Fibroblast of villous mesenchyme (primary cell): ENCODE data around the gene MOSPD2. TPM values are rescaled to one million over a fixed set of nuclear protein-coding genes. Genes with fewer than 3 reads are reported as not detected.
A peak's percentile ranks its signal among the peaks of the same experiment; 100 is the strongest.

Source experiments
- DNase-seq: peaks from one replicate; pipeline ENCODE4 v3.0.0-alpha.2; 2010; ENCODE audit warnings: low read depth
- H3K4me3 ChIP-seq: 2 replicates; pipeline ENCODE4 v1.5.1; 2011; ENCODE audit warnings: low read depth, mild to moderate bottlenecking, low read length
- total RNA-seq: library from RNA; depleted of rRNA; stranded (reverse); fragments of >200 nt; gene quantifications from 2 replicates; pipeline ENCODE4 v1.2.3, GENCODE V29; 2012
- TF ChIP-seq, protein P1 (sequence below): IDR thresholded peaks from 2 replicates; pipeline ENCODE4 v1.5.1; 2012; ENCODE audit warnings: low read depth, mild to moderate bottlenecking, low read length; ENCODE audit not compliant: insufficient read depth

The MOSPD2 gene
- total RNA-seq, 1 donor, result 61.3 TPM

- DNase-seq, result no peak
- TF ChIP-seq, protein P1, sequence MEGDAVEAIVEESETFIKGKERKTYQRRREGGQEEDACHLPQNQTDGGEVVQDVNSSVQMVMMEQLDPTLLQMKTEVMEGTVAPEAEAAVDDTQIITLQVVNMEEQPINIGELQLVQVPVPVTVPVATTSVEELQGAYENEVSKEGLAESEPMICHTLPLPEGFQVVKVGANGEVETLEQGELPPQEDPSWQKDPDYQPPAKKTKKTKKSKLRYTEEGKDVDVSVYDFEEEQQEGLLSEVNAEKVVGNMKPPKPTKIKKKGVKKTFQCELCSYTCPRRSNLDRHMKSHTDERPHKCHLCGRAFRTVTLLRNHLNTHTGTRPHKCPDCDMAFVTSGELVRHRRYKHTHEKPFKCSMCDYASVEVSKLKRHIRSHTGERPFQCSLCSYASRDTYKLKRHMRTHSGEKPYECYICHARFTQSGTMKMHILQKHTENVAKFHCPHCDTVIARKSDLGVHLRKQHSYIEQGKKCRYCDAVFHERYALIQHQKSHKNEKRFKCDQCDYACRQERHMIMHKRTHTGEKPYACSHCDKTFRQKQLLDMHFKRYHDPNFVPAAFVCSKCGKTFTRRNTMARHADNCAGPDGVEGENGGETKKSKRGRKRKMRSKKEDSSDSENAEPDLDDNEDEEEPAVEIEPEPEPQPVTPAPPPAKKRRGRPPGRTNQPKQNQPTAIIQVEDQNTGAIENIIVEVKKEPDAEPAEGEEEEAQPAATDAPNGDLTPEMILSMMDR, result no peak
- H3K4me3 ChIP-seq, result no peak overlapping the region
Measured at GRCh38 chrX:14837155-14837554, 36.1 kb upstream of the MOSPD2 start.

DNA sequence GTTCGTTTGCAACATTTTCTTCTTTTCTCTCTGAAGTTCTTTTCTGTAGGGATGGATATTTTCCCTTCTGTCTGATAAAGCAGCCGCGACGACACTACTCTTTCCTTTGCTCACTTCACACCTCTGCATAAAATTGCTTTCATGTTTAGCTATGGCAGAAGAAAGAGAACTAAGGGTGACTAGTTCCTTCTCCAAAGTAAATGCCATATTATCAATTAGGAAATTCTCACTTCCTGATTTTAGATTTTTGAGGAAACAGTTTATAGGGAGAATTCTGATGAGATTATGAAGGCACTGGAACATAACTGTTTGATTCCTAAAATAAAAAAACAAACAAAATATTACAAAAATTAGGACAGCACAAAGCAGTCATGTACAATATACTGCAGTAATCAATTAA lies 29.6 kb upstream of the MOSPD2 start:
- DNase-seq, result no peak
- TF ChIP-seq, protein P1, result no peak
- no peak overlapping the region for H3K4me3 ChIP-seq

GRCh38 chrX:14851526-14851925 lies 21.7 kb upstream of the MOSPD2 start:
- TF ChIP-seq, protein P1, result no peak
- H3K4me3 ChIP-seq, result no peak overlapping the region
- DNase-seq, result no peak

- TF ChIP-seq, protein P1, result no peak
- no peak overlapping the region for H3K4me3 ChIP-seq
- peak; percentile 43 for DNase-seq
Measured at GRCh38 chrX:14864631-14865030, 8.6 kb upstream of the MOSPD2 start.

DNA sequence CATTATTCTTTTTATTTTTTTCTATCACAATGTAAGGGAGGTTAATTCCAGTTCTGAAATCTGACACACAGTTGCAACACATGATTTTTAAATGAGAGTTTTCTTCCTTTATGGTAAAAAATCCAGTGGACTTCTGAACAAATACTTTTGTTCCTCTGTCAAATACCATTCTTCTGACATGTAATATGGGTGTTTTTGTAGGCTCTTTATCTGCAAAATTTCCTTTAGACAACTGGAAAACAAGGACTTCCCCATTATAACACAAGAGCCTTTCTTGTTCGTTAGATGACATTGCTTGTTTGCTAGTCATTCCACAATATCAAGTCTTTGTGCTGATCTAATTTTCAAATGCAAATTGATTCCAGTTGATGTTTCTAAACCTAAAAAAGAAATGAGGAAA lies 8.0 kb upstream of the MOSPD2 start:
- DNase-seq, result peak; percentile 32
- TF ChIP-seq, protein P1, result no peak
- H3K4me3 ChIP-seq, result no peak overlapping the region

- no peak for DNase-seq
- no peak overlapping the region for H3K4me3 ChIP-seq
- TF ChIP-seq, protein P1, result no peak
Measured at GRCh38 chrX:14871767-14872166, 1.5 kb upstream of the MOSPD2 start.

- peak overlapping the region; percentile 73 for H3K4me3 ChIP-seq
- DNase-seq, result no peak
Measured at GRCh38 chrX:14872355-14872754, 866 bp upstream of the MOSPD2 start.

More at GRCh38 chrX:14872355-14872754, 866 bp upstream of the MOSPD2 start:
- TF ChIP-seq, protein P1, result no peak
